HG02759 (cell line): Measurements from ENCODE around the gene C3orf80.
"Not testable (repeated sequence)": the region's sequence is repeated elsewhere in the genome, so short reads cannot be mapped to it uniquely, and the experiment has no call there.

Experiments used
- ATAC-seq: cut with Tn5 transposase; IDR thresholded peaks from one replicate; pipeline ENCODE4 v1.9.1; 2021; ENCODE audit warnings: mild to moderate bottlenecking, moderate library complexity; ENCODE audit not compliant: unreplicated experiment

The C3orf80 gene

DNA sequence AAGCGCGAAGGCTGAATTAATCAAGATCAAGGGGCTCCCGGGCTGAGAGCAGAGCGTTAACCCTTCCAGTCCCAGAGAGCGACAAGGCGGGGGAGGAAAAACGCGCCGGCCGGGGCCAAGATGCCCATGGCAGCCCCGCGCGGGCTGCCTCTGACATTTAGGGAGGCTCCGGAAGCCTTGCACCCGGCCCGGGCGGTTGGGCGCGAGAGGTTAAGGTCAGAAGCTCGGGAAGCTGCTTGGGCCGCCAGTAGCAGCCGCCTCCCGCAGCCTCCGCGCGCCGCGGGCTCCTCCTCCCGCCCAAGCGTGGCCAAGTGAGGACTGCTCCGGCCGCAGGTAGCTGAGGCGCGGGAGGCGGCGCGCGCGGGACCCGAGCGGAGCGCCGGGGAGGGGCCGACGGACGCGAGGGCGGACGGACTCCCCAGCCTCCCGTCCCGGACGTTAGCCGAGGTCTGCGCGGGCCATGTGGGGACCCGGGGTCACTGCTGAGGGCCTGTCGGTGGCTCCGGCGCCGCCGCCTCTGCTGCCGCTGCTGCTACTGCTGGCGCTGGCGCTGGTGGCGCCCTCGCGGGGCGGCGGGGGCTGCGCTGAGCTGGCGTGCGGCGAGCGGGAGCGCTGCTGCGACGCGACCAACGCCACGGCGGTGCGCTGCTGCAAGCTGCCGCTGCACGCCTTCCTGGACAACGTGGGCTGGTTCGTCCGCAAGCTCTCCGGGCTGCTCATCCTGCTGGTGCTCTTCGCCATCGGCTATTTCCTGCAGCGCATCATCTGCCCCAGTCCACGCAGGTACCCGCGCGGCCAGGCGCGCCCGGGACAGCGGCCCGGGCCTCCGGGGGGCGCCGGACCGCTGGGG is at the start of gene C3orf80:
C3orf80 (plus strand) TSS at position 247 of the 850 bp plus-strand sequence; CDS start at position 461, 214 bp downstream.
- peak; percentile 82 for ATAC-seq

GRCh38 chr3:160176923-160177322 is 48.3 kb upstream of the C3orf80 start:
- ATAC-seq, result no peak

GRCh38 chr3:160178661-160179060 is 46.6 kb upstream of the C3orf80 start:
- not testable (repeated sequence) for ATAC-seq

DNA sequence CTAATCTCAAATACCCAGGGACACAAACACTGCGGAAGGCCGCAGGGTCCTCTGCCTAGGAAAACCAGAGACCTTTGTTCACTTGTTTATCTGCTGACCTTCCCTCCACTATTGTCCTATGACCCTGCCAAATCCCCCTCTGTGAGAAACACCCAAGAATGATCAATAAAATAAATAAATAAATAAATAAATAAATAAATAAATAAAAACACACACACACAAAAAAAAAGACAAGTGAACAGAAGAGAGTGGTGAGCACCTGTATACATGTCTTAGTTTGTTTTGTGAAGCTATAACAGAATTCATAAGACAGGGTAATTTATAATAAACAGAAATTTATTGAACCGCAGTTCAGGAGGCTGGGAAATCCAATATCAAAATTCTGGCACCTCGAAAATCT is 45.8 kb upstream of the C3orf80 start:
- ATAC-seq, result not testable (repeated sequence)

GRCh38 chr3:160179906-160180305 is 45.3 kb upstream of the C3orf80 start:
- ATAC-seq, result no peak

DNA sequence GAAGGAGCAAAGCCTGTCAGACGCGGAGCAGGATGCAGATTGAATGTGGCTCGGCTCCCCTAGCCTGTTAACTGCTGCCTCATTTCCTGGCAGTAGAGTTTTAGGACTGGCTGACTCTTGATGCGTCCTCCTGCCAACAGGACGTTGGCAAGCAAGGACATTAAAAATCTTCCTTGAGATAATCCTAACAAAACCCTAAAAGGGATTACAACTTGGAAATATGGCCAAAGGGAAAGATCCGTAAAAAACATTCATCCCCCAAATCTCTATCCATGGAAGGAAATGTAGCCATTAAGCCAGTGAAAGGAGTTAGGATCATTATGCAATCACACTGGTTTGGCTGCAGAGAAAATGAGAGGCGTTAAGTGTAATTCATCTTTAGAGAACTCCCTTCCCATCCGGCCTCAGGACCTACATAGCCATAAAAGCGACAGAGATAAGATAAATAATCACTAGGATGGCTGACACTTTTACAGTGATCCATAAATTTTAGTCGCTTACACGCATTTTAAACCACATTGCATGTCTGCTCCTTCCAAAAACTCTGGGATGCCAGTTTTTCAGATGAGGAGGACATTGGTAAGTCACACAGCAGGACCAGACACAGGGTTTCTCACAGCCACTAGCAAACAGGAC is 44.5 kb upstream of the C3orf80 start:
- ATAC-seq, result no peak

- ATAC-seq, result no peak
Measured at GRCh38 chr3:160183345-160184076, 41.7 kb upstream of the C3orf80 start.

DNA sequence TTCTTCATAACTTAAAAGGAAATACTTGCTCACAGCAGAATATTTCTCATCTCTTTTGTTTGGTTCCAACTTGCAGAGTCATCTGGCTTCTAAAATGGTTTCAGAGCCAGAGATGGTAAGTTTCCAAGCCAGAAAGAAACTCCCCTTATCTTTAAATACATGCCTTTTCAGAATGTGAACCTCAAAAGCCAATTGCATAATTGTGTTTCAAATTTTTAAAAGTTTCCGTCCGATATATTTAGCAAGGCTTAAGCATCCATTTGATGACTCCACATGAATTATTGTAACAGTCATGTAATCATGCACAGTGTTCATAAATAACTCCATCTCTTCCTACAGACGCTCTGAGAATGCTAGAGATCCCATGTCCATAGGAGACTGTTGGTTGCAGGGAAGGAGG is 40.6 kb upstream of the C3orf80 start:
- ATAC-seq, result no peak

DNA sequence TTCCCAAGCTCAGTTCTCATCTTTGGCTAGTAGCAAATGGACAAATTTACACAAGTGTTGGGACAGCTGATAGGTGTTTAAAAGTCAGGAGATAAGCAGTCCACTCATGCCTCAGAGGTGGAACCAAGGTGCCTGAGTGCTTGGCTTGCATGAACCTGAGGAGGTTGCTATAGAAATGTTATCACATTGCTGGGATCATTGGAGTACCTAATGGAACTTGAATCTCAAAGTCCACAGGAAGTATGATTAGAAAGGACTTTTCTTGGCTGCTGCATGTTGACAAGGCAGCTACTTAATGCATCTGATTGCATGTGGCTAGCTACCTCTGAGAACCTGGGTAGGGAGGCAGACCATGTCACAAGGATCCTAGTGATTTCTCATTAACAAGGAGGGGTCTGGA is 39.5 kb upstream of the C3orf80 start:
- ATAC-seq, result no peak

DNA sequence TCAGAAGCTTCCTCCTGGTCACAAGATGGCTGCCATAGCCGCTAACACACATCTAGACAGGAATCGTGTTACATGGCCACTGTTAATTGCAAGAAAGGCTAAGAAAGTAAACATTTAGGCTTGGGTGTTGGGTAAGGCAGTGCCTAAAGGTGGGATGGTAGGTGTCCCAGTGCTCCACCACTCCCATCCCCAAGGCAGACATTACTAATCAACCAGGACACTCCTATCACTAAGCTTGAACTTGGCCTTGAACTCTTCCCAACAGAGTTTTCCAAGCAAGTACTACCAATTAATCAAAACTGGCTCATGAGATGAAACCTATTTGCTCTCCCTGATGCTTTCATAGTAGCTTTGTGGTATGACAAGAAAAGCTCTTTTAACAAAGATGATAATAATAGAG is 37.9 kb upstream of the C3orf80 start:
- no peak for ATAC-seq

GRCh38 chr3:160192310-160193029 is 32.8 kb upstream of the C3orf80 start:
- no peak for ATAC-seq

DNA sequence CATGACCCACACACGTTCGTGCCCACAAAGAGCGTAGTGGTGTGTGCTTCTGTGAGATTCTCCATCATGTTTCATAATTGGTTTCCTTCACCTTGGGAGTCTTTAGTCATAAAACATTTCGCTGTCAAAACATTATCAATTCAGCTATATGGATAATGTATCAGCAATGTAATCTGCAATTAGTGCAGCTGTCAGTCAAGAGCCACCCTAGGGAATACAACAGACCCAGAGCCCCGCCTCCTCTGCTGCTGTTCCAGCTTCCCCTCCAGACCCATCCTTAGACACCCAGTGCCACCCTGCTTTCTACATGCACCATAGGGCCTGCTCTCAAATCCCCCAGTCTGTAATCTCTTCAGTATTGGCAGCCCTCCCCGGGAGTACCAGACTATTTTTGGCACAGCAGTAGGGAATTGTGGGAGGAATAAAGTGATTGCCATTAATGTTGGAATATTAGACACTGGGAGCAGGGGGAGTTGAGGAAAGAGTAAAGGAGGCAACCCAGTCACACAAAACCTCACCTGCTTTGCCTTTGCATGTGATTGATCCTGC is 31.5 kb upstream of the C3orf80 start:
- no peak for ATAC-seq

DNA sequence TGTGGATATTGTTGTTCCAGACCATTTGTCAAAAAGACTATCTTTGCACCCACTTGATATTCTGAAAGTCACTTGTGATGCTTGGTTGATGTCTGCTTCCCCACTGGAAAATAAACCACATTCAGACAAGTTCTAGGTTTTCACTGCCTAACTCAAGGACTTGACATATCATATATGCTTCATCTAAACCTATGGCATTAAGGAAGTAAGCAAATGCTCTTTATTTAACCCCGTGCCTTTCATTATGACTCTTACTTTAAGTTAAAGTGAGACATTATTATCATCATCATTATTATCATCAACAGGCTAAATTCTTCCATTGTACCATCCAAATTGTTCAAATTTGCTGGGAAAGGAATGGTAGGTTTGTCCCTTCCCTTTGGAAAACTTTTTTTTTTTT is 30.8 kb upstream of the C3orf80 start:
- no peak for ATAC-seq

GRCh38 chr3:160195106-160195505 is 30.1 kb upstream of the C3orf80 start:
- no peak for ATAC-seq

GRCh38 chr3:160196511-160197104 is 28.6 kb upstream of the C3orf80 start:
- ATAC-seq, result no peak

DNA sequence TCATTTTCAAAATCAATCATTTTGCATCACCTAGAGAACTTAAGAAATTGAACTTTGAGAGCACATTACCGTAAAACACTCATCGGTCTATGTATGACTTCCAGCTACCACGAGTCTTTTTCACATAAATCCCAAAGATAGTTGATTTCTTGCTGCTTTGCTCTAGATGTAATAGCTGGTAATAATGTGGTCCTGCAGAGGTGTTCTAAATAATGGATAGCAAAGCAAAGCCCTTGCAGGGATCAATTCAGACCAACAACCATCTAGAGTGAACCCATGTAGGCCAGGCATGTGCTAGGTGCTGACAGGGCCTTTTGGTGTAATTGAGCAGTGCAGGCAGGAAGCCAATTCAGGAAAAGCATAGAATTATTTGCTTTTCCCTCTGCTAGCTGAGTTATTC is 26.1 kb upstream of the C3orf80 start:
- no peak for ATAC-seq

DNA sequence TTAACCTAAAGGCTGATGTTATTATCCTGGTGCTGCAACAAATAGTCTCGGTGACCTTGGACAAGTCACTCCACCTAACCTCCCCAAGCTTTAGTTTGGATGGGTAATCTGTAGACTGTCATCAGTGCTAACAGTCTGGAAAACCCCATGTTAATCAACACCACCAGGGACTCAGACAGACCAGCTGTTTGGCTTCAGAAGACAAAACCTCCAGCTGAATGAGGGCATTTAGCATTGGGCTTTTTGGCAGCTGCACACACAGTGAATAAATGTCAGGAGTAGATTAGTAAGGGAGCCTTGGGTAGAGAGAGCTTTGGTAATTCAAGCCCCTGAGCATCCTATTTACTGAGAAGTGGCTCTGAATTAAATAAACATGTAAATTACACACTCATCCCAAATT is 24.9 kb upstream of the C3orf80 start:
- ATAC-seq, result peak; percentile 86

DNA sequence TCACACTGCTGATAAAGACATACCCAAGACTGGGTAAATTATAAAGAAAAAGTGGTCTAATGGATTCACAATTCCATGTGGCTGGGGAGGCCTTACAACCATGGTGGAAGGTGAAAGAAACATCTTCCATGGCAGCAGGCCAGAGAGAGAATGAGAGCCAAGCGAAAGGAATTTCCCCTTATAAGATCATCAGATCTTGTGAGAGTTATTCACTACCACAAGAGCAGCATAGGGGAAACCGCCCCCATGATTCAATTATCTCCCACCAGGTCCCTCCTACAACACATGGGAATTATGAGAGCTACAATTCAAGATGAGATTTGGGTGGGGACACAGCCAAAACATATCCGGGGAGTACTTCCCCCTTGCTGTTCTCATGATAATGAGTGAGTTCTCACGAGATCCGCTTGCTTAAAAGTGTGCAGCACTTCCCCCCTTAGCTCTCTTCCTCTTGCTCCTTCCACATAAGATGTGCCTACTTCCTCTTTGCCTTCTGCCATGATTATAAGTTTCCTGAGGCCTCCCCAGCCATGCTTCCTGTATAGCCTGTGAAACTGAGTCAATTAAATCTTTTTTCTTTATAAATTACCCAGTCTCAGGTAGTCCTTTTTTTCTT is 20.7 kb upstream of the C3orf80 start:
- not testable (repeated sequence) for ATAC-seq

- no peak for ATAC-seq
Measured at GRCh38 chr3:160205606-160206005, 19.6 kb upstream of the C3orf80 start.

DNA sequence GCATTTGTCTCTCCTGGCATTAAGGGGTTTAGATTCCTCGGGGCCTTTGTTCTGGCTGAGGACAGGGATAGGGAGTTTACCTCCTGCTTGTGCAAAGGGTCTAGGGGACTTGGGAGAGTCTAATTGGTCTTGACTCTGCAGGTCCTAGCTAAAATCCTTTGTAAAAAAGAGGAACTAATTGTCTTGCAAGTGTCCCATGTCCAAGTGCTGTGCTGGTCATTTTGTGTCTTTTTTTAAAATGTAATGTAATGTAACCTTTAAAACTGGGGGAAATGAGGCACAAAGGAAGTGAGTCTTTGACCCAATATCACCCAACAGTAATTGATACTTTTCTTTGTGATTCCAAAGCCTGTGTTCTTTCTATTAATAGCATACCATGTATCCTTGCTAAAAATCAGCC is 14.9 kb upstream of the C3orf80 start:
- no peak for ATAC-seq
